Endothelial cell of umbilical vein (primary cell): Measurements from ENCODE around the gene ACTL8.

ENCODE experiments used
- EZH2 ChIP-seq: IDR thresholded peaks from 2 replicates; pipeline ENCODE4 v1.6.1; 2012; ENCODE audit warnings: borderline replicate concordance, low read depth, mild to moderate bottlenecking, moderate library complexity, low read length, inconsistent platforms; ENCODE audit not compliant: severe bottlenecking
- FOS ChIP-seq: IDR thresholded peaks from 2 replicates; pipeline ENCODE4 v1.6.1; 2011; ENCODE audit warnings: mild to moderate bottlenecking, low read length, moderate library complexity, borderline replicate concordance; ENCODE audit not compliant: insufficient read depth
- MAX ChIP-seq: IDR thresholded peaks from 2 replicates; pipeline ENCODE4 v1.6.1; 2011; ENCODE audit not compliant: insufficient read depth, insufficient read length
- POLR2A ChIP-seq: IDR thresholded peaks from 2 replicates; pipeline ENCODE4 v1.6.1; 2012; ENCODE audit warnings: low read depth, mild to moderate bottlenecking, control low read depth, low read length
- POLR2AphosphoS5 ChIP-seq: IDR thresholded peaks from 2 replicates; pipeline ENCODE4 v1.6.1; 2012; ENCODE audit warnings: low read depth, mild to moderate bottlenecking, control low read depth, low read length, moderate library complexity; ENCODE audit not compliant: insufficient read depth

GRCh38 chr1:17772615-17773212 is 17.6 kb downstream of the ACTL8 start:
- TF ChIP-seq POLR2AphosphoS5 (no peak), MAX (no peak), FOS (no peak), EZH2 (no peak), POLR2A (no peak)
